Fibroblast of lung (primary cell): ENCODE measurements around the gene GZMH.

Experiments used
- CTCF ChIP-seq, 2 donors: IDR thresholded peaks in 1 of 2; conservative IDR thresholded peaks in 1 of 2; 1 replicate in 1 of 2; 2 replicates in 1 of 2; pipeline ENCODE4 v1.5.1; 2011 to 2012; ENCODE audit warnings: low read length in 2 of 2, control low read depth in 1 of 2, inconsistent platforms in 1 of 2, low read depth in 1 of 2, mild to moderate bottlenecking in 1 of 2
- EZH2 ChIP-seq: IDR thresholded peaks from 2 replicates; pipeline ENCODE4 v1.5.1; 2012; ENCODE audit warnings: low read length, control low read depth, mild to moderate bottlenecking; ENCODE audit errors: missing control alignments

GRCh38 chr14:24606297-24606696, 3.2 kb downstream of the GZMH start:
- no peak for TF ChIP-seq CTCF (conservative IDR thresholded peaks at IDR 0.05 in 1 of 2, IDR thresholded peaks at IDR 0.05 in 1 of 2; ENCODE audit: low read depth in 1 of 2, low read length in 2 of 2)
- no peak for TF ChIP-seq EZH2
